B cell (primary cell): Measurements from ENCODE around the gene CCNE1. TPM values are rescaled to one million over a fixed set of nuclear protein-coding genes. Genes with fewer than 3 reads are reported as not detected.

Experiments used
- ATAC-seq: fragments of 200-7000 bp; cut with Tn5 transposase; one replicate; pipeline ENCODE4 v1.10.0; 2021; ENCODE audit warnings: low read depth, mild to moderate bottlenecking, moderate number of reproducible peaks, moderate library complexity
- CTCF ChIA-PET: fragments of 350-600 bp; sonication (Branson Sonifier 250); formaldehyde crosslinking; loops from one replicate; lab custom pipeline; 2021; ENCODE audit warnings: antibody characterized with exemption, inconsistent platforms; lab: Charles Lee
- POLR2A ChIA-PET: fragments of 350-600 bp; sonication (Branson Sonifier 250); formaldehyde crosslinking; loops from one replicate; lab custom pipeline; 2021; ENCODE audit warnings: antibody characterized with exemption; lab: Charles Lee
- DNase-seq: peaks from one replicate; pipeline ENCODE4 v3.0.0; 2013
- H2AFZ ChIP-seq: 2 replicates; pipeline ENCODE4 v1.6.1; 2012; ENCODE audit warnings: mild to moderate bottlenecking, low read depth, low read length; ENCODE audit not compliant: insufficient read depth, poor library complexity, severe bottlenecking
- H3K27ac ChIP-seq, 2 donors: 1 replicate in 1 of 2; 2 replicates in 1 of 2; pipeline ENCODE4 v1.5.1; 2012 to 2013; ENCODE audit warnings: low read length in 2 of 2, mild to moderate bottlenecking in 2 of 2, moderate library complexity in 1 of 2
- H3K27me3 ChIP-seq, 4 experiments: fragments of 200-600 bp in 1 of 4; sonication (generic) in 1 of 4; replicated peaks in 1 of 4; 1 replicate in 2 of 4; 2 replicates in 2 of 4; pipeline versions ENCODE4 v1.6.1 to v1.7.0; 2013 to 2016; ENCODE audit warnings: low read length in 3 of 4, mild to moderate bottlenecking in 2 of 4, mixed read lengths in 1 of 4, moderate library complexity in 1 of 4; ENCODE audit not compliant: insufficient read depth in 4 of 4, control insufficient read depth in 3 of 4; ENCODE audit errors: control extremely low read depth in 1 of 4
- H3K36me3 ChIP-seq, 2 experiments: replicated peaks in 1 of 2; 1 replicate in 1 of 2; 2 replicates in 1 of 2; pipeline versions ENCODE4 v1.6.1 to v1.7.1; 2013; ENCODE audit warnings: low read length in 1 of 2; ENCODE audit not compliant: insufficient read depth in 2 of 2, control insufficient read depth in 1 of 2; ENCODE audit errors: control extremely low read depth in 1 of 2, extremely low read depth in 1 of 2
- H3K4me1 ChIP-seq, 2 donors: fragments of 200-600 bp in 1 of 2; sonication (generic) in 1 of 2; 1 replicate in 1 of 2; 2 replicates in 1 of 2; pipeline versions ENCODE4 v1.5.1 to v1.6.1; 2013 to 2017; ENCODE audit warnings: low read length in 2 of 2; ENCODE audit not compliant: control insufficient read depth in 2 of 2, insufficient read depth in 2 of 2
- H3K4me2 ChIP-seq: replicated peaks from 2 replicates; pipeline ENCODE3; 2012; ENCODE audit warnings: mild to moderate bottlenecking, low read depth, low read length; ENCODE audit not compliant: poor library complexity, severe bottlenecking
- H3K4me3 ChIP-seq, 5 experiments: fragments of 200-600 bp in 1 of 5; sonication (generic) in 1 of 5; 1 replicate in 3 of 5; 2 replicates in 2 of 5; pipeline versions ENCODE4 v1.5.1 to v1.7.0; 2011 to 2016; ENCODE audit warnings: low read length in 4 of 5, mild to moderate bottlenecking in 4 of 5, low read depth in 2 of 5, control low read depth in 1 of 5, moderate library complexity in 1 of 5; ENCODE audit not compliant: insufficient read depth in 1 of 5; ENCODE audit errors: control extremely low read depth in 1 of 5, extremely low read depth in 1 of 5
- H3K79me2 ChIP-seq: fragments of 200-600 bp; sonication (generic); one replicate; pipeline ENCODE4 v1.6.0; 2016; ENCODE audit warnings: low read length; ENCODE audit not compliant: control insufficient read depth, insufficient read depth
- H3K9ac ChIP-seq: fragments of 200-600 bp; sonication (generic); 2 replicates; pipeline ENCODE4 v1.6.1; 2017; ENCODE audit warnings: mild to moderate bottlenecking, low read length, moderate library complexity
- H3K9me3 ChIP-seq, 3 donors: one replicate each; pipeline versions ENCODE4 v1.6.1 to v1.7.1; 2013; ENCODE audit warnings: low read length in 2 of 3; ENCODE audit not compliant: control insufficient read depth in 2 of 3, insufficient read depth in 1 of 3; ENCODE audit errors: control extremely low read depth in 1 of 3
- H4K20me1 ChIP-seq: 2 replicates; pipeline ENCODE4 v1.6.0; 2012; ENCODE audit warnings: mild to moderate bottlenecking, low read length; ENCODE audit not compliant: insufficient read depth, control insufficient read depth, poor library complexity, severe bottlenecking
- H3K27ac Mint-ChIP-seq: one replicate; pipeline ENCODE4 v1.8.0; 2021; ENCODE audit warnings: mixed read lengths
- H3K27me3 Mint-ChIP-seq: one replicate; pipeline ENCODE4 v1.8.0; 2021; ENCODE audit warnings: mixed read lengths
- H3K4me1 Mint-ChIP-seq: one replicate; pipeline ENCODE4 v1.8.0; 2021; ENCODE audit warnings: mixed read lengths
- H3K4me3 Mint-ChIP-seq: one replicate; pipeline ENCODE4 v1.8.0; 2021; ENCODE audit warnings: mixed read lengths
- H3K9me3 Mint-ChIP-seq: one replicate; pipeline ENCODE4 v1.8.0; 2022; ENCODE audit warnings: mixed read lengths; ENCODE audit not compliant: insufficient read depth
- EZH2 ChIP-seq: IDR thresholded peaks from 2 replicates; pipeline ENCODE4 v1.6.1; 2012; ENCODE audit warnings: borderline replicate concordance, low read depth, mild to moderate bottlenecking, moderate library complexity, low read length; ENCODE audit not compliant: insufficient read depth, poor library complexity, severe bottlenecking
- WGBS: methylation state at CpG from one replicate; pipeline ENCODE4 v1.1.5; 2013; ENCODE audit warnings: missing lambda C conversion rate; ENCODE audit not compliant: insufficient coverage; 5-methylcytosine and 5-hydroxymethylcytosine counted together
- intact Hi-C: fragments of 100-400 bp; cut with micrococcal nuclease; formaldehyde crosslinking; loops from one replicate; pipeline ENCODE4 v1.10.0; 2022
- polyA plus RNA-seq: library from polyadenylated mRNA; depleted of rRNA; stranded (reverse); fragments of >200 nt; gene quantifications from 2 replicates; pipeline ENCODE4 v1.2.3, GENCODE V29; 2012
- total RNA-seq, 2 donors: library from RNA; stranded (reverse); fragments of 120-200 nt in 1 of 2; gene quantifications; 1 replicate in 1 of 2; 2 replicates in 1 of 2; pipeline versions ENCODE4 v1.2.3 to v1.2.4, GENCODE V29; 2013 to 2022
- TF ChIP-seq, protein P1 (sequence below): fragments of 200-600 bp; IDR thresholded peaks from one replicate; pipeline ENCODE4 v1.8.0; 2022; ENCODE audit warnings: antibody characterized with exemption, mild to moderate bottlenecking

CCNE1 gene
- total and polyA plus RNA-seq, 2 donors (not counting 1 experiment from before 2014, with no cell fraction given) = 2.5 to 2.8 TPM

GRCh38 chr19:29873024-29873800 lies 61.4 kb downstream of the CCNE1 start:
- H3K27ac Mint-ChIP-seq = no peak overlapping the region
- peak overlapping the region in 4 of 5 experiments; percentile 31 to 67 (median 54) for H3K4me3 ChIP-seq
- CTCF ChIA-PET = interaction anchor here (0.6 to 7.7 kb wide), 19 partner anchors 9 to 263 kb away, joined by 3 to 100 read pairs (median 5); no protein-coding TSS in a partner anchor
- H3K27ac ChIP-seq = no peak overlapping the region
- POLR2A ChIA-PET = interaction anchor here (1.1 kb wide), 1 partner anchor 267 kb away, joined by 3 read pairs; no protein-coding TSS in a partner anchor
- no peaks in the 10 kb centered on the region for H3K9me3 Mint-ChIP-seq
- peaks cover 23% of the 10 kb centered on the region for H3K27me3 Mint-ChIP-seq
- no peak for TF ChIP-seq EZH2
- TF ChIP-seq, protein P1, sequence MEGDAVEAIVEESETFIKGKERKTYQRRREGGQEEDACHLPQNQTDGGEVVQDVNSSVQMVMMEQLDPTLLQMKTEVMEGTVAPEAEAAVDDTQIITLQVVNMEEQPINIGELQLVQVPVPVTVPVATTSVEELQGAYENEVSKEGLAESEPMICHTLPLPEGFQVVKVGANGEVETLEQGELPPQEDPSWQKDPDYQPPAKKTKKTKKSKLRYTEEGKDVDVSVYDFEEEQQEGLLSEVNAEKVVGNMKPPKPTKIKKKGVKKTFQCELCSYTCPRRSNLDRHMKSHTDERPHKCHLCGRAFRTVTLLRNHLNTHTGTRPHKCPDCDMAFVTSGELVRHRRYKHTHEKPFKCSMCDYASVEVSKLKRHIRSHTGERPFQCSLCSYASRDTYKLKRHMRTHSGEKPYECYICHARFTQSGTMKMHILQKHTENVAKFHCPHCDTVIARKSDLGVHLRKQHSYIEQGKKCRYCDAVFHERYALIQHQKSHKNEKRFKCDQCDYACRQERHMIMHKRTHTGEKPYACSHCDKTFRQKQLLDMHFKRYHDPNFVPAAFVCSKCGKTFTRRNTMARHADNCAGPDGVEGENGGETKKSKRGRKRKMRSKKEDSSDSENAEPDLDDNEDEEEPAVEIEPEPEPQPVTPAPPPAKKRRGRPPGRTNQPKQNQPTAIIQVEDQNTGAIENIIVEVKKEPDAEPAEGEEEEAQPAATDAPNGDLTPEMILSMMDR = peak; percentile 95
- no peaks in the 10 kb centered on the region for H3K9me3 ChIP-seq
- H3K9ac ChIP-seq = peak overlapping the region; percentile 70
- H3K36me3 ChIP-seq = no peaks in the 10 kb centered on the region
- H3K27me3 ChIP-seq = peaks cover 0 to 27% (median 6%) of the 10 kb centered on the region in 4 experiments
- peaks cover 13% of the 10 kb centered on the region for H3K4me1 Mint-ChIP-seq
- intact Hi-C loops = loop anchor here (1.0 to 2.0 kb wide), 4 partner anchors 28 to 263 kb away; no protein-coding TSS in a partner anchor
- peak overlapping the region; percentile 84 for H3K4me3 Mint-ChIP-seq
- peak overlapping the region; percentile 91 for H2AFZ ChIP-seq
- under 1% methylated on average over 77 of the region's 77 CpGs for WGBS
- no peaks in the 10 kb centered on the region for H3K79me2 ChIP-seq
- H3K4me2 ChIP-seq = peak overlapping the region; percentile 98
- DNase-seq = peak; percentile 83
- H4K20me1 ChIP-seq = no peaks in the 10 kb centered on the region
- peaks cover 17 to 44% of the 10 kb centered on the region in 2 donors for H3K4me1 ChIP-seq
- ATAC-seq = peak; percentile 88

Other genes with a start within 250 kb of the CCNE1 start
- 56.0 and 58.9 TPM in 2 replicates for gene POP4, start 205.7 kb upstream of the CCNE1 start, total RNA-seq
- gene POP4, start 205.7 kb upstream of the CCNE1 start, polyA plus RNA-seq = 61.2 and 80.9 TPM in 2 replicates
- 5.5 and 6.4 TPM in 2 replicates for gene PLEKHF1, start 146.5 kb upstream of the CCNE1 start, total RNA-seq
- gene PLEKHF1, start 146.5 kb upstream of the CCNE1 start, polyA plus RNA-seq = 9.8 and 10.9 TPM in 2 replicates
- 25.7 and 29.4 TPM in 2 replicates for gene C19orf12, start 96.7 kb upstream of the CCNE1 start, total RNA-seq
- gene C19orf12, start 96.7 kb upstream of the CCNE1 start, polyA plus RNA-seq = 11.4 and 12.6 TPM in 2 replicates
- 54.2 and 58.0 TPM in 2 replicates for gene URI1, start 130.2 kb downstream of the CCNE1 start, total RNA-seq
- 21.3 and 32.8 TPM in 2 replicates for gene URI1, start 130.2 kb downstream of the CCNE1 start, polyA plus RNA-seq